D721Med (cell line): ENCODE measurements around the gene PCNX3.

Source experiments
- DNase-seq: peaks from one replicate; pipeline ENCODE4 v3.0.0; 2011; ENCODE audit warnings: low spot score; ENCODE audit not compliant: insufficient read length
- FAIRE-seq: peaks from 2 replicates; lab custom pipeline; 2011; peaks lifted over from hg19 to GRCh38; lab: Jason Lieb, UNC
- TF ChIP-seq, protein P1 (sequence below): IDR thresholded peaks from 2 replicates; pipeline ENCODE4 v1.5.1; 2012; ENCODE audit warnings: mild to moderate bottlenecking, control low read depth; ENCODE audit not compliant: insufficient read depth; ENCODE audit errors: missing control alignments

Gene PCNX3

DNA sequence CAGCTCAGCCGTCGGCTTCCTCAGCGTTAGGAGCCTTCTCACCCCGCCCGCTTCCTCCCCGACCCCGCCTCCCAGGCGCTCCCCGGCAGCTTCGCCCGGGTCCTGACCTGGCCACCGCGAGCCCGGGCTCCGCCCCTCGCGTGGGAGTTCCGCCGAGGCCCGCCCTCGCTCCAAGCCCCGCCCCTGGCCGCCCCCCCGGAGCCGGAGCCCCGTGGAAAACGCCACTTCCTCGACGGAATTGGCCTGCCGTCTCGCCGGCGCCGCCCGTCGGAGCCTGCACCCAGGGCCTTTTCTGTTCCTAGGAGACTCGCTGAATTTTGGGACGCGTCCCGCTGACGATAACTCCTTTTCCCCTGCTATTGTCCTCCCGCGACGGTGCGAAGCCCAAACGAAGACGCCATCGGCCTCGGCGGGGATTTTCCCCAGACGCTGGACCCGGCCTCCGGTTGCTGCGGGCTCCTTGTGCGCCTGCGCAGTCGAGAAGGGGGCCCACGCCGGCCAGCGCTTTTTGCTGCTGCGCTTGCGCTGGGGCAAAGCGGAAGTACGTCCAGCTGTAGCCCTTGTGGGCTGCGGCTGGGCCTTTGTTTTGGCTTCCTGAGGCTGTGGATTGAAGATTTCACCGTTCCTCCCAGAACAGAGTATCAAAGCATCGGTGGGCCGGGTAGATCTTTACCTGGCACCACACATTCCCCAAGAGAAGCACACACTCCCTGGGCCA is 37.1 kb downstream of the PCNX3 start:
- FAIRE-seq: no peak
- DNase-seq: peak; percentile 99
- TF ChIP-seq, protein P1, sequence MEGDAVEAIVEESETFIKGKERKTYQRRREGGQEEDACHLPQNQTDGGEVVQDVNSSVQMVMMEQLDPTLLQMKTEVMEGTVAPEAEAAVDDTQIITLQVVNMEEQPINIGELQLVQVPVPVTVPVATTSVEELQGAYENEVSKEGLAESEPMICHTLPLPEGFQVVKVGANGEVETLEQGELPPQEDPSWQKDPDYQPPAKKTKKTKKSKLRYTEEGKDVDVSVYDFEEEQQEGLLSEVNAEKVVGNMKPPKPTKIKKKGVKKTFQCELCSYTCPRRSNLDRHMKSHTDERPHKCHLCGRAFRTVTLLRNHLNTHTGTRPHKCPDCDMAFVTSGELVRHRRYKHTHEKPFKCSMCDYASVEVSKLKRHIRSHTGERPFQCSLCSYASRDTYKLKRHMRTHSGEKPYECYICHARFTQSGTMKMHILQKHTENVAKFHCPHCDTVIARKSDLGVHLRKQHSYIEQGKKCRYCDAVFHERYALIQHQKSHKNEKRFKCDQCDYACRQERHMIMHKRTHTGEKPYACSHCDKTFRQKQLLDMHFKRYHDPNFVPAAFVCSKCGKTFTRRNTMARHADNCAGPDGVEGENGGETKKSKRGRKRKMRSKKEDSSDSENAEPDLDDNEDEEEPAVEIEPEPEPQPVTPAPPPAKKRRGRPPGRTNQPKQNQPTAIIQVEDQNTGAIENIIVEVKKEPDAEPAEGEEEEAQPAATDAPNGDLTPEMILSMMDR: no peak

DNA sequence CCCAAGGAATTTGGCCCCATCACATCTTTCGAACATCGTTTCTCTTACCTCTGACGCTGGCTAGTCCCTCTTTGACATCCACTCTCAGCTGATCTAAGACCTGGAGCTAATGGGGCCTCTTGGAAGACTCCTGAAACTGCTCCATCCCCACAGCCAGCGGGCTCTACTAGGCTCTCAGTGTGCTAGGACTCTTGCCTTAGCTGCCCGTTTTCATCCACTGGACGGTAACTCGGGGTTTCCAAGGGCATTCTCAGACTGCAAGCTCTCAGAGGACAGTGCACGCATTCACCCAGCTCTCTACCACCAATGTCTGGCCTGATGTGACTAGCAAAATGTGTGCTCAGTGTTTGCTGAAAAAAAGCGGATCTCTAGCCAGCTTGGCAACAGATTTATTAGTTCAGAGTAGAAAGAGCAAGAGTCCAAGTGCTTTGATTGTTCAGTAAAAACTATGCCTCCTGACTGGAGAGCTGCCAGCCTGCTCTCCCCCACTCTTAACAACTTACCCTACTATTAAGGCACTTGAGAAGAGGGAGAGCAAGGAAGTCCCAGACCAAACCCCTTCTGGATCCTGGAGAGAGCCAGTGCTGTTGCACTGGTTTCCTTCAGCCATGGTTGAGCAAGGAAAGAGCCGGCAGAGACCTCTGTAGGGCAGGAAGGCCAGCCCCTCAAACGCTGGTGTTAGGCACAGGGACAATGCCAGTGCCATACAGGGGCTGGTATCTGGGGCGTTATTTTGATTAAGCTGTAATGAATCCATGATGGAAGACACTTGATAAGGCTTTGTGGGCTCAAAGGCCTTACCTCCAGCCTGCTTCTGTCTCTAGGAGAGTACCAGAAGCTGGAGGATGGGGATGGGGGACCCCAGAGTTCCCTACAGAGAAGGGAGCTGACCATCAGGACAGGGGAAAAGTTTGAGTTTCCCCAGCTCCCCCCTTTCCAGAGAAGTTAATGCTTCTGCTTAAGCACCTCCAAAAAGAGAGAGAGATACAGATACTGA is 38.0 kb downstream of the PCNX3 start:
- TF ChIP-seq, protein P1: no peak
- FAIRE-seq (no peak), DNase-seq (no peak)

DNA sequence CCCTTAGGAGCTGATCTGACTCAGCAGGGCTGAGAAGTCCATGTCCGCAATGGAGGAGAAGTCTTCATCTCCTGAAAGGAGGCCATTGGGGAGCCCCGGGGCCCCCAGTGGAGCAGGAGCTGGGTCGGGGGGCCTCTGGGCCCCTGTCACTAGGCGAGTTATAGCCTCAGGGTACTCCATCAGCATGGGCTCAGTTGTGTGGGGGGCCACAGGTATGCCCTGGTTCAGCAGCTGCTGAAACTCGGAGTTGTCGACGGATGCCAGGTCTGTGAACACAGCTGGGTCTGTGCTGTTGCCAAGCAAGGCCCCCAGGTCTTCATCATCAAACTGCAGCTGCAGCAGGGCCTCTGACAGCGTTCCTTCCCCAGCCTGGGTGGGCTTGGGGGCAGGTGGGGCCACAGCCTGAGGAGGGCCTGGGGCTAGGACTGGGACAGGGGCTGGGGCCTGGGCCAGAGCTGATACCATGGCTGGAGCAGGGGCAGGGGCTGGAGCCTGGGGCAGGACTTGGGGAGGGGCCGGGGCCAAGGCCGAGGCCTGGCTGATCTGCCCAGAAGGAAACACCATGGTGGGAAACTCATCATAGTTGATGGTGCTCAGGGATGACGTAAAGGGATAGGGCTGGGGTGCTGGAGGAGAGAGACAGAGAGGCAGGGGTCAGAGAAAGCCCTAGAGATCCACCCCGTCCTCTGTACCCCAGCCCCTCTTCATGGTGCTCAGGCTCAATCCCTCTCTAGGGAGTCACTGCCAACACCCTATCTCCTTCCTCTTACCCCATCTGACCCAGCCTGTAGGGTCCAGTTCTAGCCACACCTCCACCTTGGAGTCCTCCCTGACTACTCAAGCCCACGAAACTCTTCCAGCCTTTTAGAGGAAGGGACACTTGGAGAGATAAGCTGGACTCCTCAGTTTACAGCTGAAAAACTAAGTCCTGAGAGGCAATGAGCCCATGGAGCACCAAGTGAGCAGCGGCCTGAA is 39.1 kb downstream of the PCNX3 start:
- DNase-seq: no peak
- TF ChIP-seq, protein P1: no peak
- no peak for FAIRE-seq

DNA sequence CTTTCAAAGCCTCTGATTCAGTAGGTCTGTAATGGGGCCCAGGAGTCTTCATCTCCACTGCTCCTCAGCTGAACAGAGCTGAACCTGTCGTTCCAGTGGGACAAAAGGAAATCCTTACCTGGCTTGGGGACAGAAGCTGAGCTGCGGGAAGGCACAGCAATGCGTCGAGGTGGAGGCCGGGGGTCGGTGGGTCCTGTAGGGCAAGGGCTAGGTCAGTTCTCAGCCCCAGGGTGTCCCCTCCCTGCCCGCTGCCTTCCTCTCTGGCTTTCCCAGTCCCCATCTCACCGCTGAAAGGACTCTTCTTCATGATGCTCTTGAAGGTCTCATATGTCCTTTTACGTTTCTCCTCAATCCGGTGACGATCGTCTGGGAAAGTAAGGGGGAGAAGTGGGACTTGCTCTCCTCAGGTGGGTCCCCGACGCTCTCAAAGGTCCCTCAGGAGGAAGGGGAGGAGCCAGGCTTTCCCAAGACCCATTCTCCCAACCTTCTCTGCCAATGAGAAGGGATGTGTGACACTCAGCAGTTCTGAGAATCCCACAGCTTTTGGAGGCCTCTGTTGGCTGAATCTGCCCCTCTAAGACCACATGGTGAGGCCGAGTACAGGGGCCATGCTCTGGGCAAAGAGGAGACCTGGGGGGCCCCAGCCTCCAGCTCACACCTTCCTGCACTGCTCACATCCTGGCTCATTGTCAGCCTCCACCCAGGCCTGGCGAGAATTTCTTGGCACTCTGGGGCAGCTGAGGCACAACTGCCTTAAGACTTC is 40.2 kb downstream of the PCNX3 start:
- FAIRE-seq (no peak), DNase-seq (no peak)
- TF ChIP-seq, protein P1: no peak

DNA sequence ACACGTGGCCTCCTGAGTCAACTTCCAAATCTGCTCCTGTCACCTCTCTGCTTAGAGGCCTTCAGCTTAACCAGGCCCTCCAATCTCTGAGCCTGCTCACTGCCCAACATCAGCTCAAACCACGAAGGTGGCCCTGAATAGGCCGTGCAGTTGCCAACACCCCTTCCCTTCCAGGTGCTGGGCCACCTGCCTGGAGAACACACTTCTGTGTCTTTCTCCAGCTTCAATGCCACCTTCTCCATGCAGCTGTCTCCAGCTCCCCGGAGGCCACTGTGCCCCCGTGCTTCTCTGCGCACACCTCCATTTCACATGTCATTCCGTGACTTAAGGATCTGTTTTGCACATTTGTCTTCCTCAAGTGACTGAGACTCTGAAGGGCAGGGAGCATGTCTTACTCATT is 41.9 kb downstream of the PCNX3 start:
- FAIRE-seq (no peak), DNase-seq (no peak)
- TF ChIP-seq, protein P1: no peak
